Sigmoid colon (tissue), 7 donors: ENCODE results near the gene GNG14. TPM values are rescaled to one million over a fixed set of nuclear protein-coding genes. Genes with fewer than 3 reads are reported as not detected.

ENCODE experiments used
- DNase-seq: peaks from one replicate; pipeline ENCODE4 v3.0.0-alpha.2; 2019
- H3K27ac ChIP-seq, 4 donors: fragments of 200-600 bp; sonication (generic); one replicate each; pipeline ENCODE4 v1.5.1; 2016 to 2019; ENCODE audit warnings: mild to moderate bottlenecking in 1 of 4
- H3K27me3 ChIP-seq, 3 donors: fragments of 200-600 bp; sonication (generic); one replicate each; pipeline ENCODE4 v1.5.1; 2019; ENCODE audit warnings: mild to moderate bottlenecking in 1 of 3
- H3K36me3 ChIP-seq, 4 donors: fragments of 200-600 bp; sonication (generic); one replicate each; pipeline ENCODE4 v1.5.1; 2016 to 2019
- H3K4me1 ChIP-seq, 4 donors: fragments of 200-600 bp; sonication (generic); one replicate each; pipeline ENCODE4 v1.5.1; 2017 to 2019
- H3K4me3 ChIP-seq, 4 donors: fragments of 200-600 bp; sonication (generic); one replicate each; pipeline ENCODE4 v1.5.1; 2017 to 2019; ENCODE audit warnings: mild to moderate bottlenecking in 2 of 4, moderate library complexity in 1 of 4
- H3K9me3 ChIP-seq, 4 donors: fragments of 200-600 bp in 3 of 4; sonication (generic) in 3 of 4; one replicate each; pipeline versions ENCODE4 v1.5.1 to v1.6.1; 2013 to 2019
- EP300 ChIP-seq, 4 donors: sonication (generic); formaldehyde crosslinking; IDR thresholded peaks; one replicate each; pipeline ENCODE4 v1.6.1; 2017; ENCODE audit warnings: antibody characterized with exemption in 4 of 4
- POLR2A ChIP-seq, 2 donors: fragments of 450-650 bp; IDR thresholded peaks; one replicate each; pipeline ENCODE4 v1.6.1; 2016; ENCODE audit warnings: antibody characterized with exemption in 2 of 2, mild to moderate bottlenecking in 2 of 2, moderate library complexity in 2 of 2
- POLR2AphosphoS5 ChIP-seq, 4 donors: sonication (generic); formaldehyde crosslinking; IDR thresholded peaks; one replicate each; pipeline ENCODE4 v1.6.1; 2017; ENCODE audit warnings: antibody characterized with exemption in 4 of 4
- WGBS, 2 donors: extraction: QIAGEN DNeasy Blood & Tissue Kit; methylation state at CpG; one replicate each; pipeline ENCODE4 v1.1.7; 2013; 5-methylcytosine and 5-hydroxymethylcytosine counted together
- intact Hi-C: fragments of 100-400 bp; cut with DNase I; formaldehyde crosslinking; loops from one replicate; pipeline ENCODE4 v1.15.1; 2023
- polyA plus RNA-seq, 3 donors: library from polyadenylated mRNA; stranded (reverse); fragments of 200-250 nt; gene quantifications; one replicate each; pipeline ENCODE4 v1.2.3, GENCODE V29; 2013
- total RNA-seq, 4 donors: library from RNA; depleted of rRNA; stranded (reverse); fragments of >200 nt; gene quantifications; one replicate each; pipeline ENCODE4 v1.1.0, GENCODE V29; 2016
- TF ChIP-seq, protein P1 (sequence below), 4 experiments: fragments of 450-650 bp in 3 of 4; fragments of 200-600 bp in 1 of 4; IDR thresholded peaks; one replicate each; pipeline ENCODE4 v1.5.1; 2016 to 2019; ENCODE audit warnings: antibody characterized with exemption in 4 of 4, mild to moderate bottlenecking in 3 of 4, moderate library complexity in 2 of 4
- donor health status: healthy with polysubstance abuse.
- donor health status: Bipolar disorder and iron deficiency.
- donor health status: healthy.

GNG14 gene
- total and polyA plus RNA-seq, 7 donors = not detected

DNA sequence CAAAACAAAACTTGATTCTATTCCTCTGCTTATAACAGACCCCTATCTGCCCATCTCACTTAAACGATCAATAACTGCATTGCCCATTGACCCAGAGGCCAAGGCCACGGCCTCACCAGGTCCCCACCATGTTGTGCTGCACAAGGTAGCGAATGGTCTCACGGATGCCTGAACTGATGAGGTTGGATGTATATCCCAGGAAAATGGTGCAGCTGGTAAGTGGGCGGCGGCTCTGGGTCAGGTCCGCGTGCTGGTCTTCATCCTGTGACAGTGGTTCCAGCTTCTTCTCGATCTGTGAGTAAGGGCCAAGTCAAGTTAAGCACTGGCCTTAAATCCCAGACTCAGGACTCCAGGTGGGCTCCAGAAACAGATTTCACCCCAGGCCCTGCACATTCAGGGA is 7.8 kb upstream of the GNG14 start:
- no peak overlapping the region for H3K4me3 ChIP-seq
- no peaks in the 10 kb centered on the region for H3K27me3 ChIP-seq
- no peaks in the 10 kb centered on the region for H3K9me3 ChIP-seq
- H3K4me1 ChIP-seq = peaks cover 0 to 27% (median 17%) of the 10 kb centered on the region in 4 donors
- no peak for DNase-seq
- no peak overlapping the region for H3K27ac ChIP-seq
- TF ChIP-seq EP300 (IDR thresholded peaks at IDR 0.05) (no peak), POLR2A (IDR thresholded peaks at IDR 0.05) (no peak), POLR2AphosphoS5 (IDR thresholded peaks at IDR 0.05) (no peak)
- TF ChIP-seq, protein P1, sequence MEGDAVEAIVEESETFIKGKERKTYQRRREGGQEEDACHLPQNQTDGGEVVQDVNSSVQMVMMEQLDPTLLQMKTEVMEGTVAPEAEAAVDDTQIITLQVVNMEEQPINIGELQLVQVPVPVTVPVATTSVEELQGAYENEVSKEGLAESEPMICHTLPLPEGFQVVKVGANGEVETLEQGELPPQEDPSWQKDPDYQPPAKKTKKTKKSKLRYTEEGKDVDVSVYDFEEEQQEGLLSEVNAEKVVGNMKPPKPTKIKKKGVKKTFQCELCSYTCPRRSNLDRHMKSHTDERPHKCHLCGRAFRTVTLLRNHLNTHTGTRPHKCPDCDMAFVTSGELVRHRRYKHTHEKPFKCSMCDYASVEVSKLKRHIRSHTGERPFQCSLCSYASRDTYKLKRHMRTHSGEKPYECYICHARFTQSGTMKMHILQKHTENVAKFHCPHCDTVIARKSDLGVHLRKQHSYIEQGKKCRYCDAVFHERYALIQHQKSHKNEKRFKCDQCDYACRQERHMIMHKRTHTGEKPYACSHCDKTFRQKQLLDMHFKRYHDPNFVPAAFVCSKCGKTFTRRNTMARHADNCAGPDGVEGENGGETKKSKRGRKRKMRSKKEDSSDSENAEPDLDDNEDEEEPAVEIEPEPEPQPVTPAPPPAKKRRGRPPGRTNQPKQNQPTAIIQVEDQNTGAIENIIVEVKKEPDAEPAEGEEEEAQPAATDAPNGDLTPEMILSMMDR (IDR thresholded peaks at IDR 0.05) = no peak
- H3K36me3 ChIP-seq = peaks cover 28 to 51% (median 37%) of the 10 kb centered on the region in 4 donors
- intact Hi-C loops = loop anchor here (2.0 kb wide), 1 partner anchor 43 kb away; the partner anchor contains the start of gene TNPO2
- 94 to 95% methylated on average over 9 of the region's 9 CpGs for WGBS, 2 donors

DNA sequence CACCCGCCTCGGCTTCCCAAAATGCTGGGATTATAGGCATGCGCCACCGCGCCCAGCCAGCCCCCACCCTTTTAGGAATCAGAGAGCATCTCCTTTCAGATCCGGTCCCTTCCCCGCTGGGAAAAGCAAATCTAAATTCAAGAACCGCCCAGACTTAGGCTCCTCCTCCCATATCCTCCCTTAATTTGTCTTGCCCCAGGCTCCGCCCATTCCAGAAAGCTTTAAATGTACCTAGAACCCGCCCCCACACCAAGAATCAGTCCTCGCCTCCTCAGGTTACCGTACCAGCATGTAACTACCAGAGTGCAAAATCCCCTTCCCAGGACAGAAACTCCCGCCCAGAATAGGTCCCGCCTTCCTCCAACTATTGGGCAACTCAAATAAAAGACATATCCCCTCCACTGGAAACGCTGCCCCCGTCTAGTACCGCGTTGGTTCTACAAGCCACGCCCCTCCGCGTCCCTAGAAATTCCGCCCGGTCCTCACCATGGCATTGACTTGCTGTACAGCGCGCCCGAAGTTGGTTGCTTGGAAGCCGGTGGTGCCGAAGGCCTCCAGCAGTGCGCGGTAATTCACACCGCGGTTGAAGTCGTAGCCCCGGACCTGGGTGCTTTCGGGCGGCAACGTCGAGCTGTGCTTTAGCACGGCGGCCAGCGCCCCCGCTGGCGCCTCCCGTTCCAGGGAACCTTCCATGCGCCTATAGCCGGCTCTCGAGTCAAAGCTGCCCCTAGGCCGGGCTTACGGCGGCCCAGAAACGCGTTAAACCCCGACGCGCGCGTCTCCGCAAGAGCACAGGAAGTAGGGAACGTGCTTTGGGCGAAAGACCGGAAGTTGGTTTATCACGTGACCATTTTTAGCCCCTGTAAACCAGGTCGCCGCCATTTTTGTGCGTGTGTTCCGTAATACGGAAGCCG is 6.5 kb upstream of the GNG14 start, which contains the start of gene DHPS:
Gene DHPS (minus strand): TSS at position 807 of the 914 bp plus-strand sequence. CDS start 114 bp downstream, at position 693.
- TF ChIP-seq POLR2A (IDR thresholded peaks at IDR 0.05) (peak; percentile 8 to 39), EP300 (IDR thresholded peaks at IDR 0.05) (peak in 1 of 4 donors; percentile 70), POLR2AphosphoS5 (IDR thresholded peaks at IDR 0.05) (peak; percentile 73 to 84 (median 79))
- TF ChIP-seq, protein P1 (IDR thresholded peaks at IDR 0.05) = no peak
- Histone ChIP-seq H3K9me3 (no peaks in the 10 kb centered on the region), H3K4me3 (peak within 1 kb of the TSS; percentile 96 to 99 (median 98)), H3K27ac (peak within 1 kb of the TSS; percentile 97 to 100 (median 100)), H3K4me1 (peaks cover 0 to 23% (median 16%) of the 10 kb centered on the region in 4 donors), H3K36me3 (peaks cover 22 to 38% (median 27%) of the 10 kb centered on the region in 4 donors), H3K27me3 (no peaks in the 10 kb centered on the region)
- intact Hi-C loops = loop anchor here (2.0 kb wide), 1 partner anchor 41 kb away; the partner anchor contains the start of gene TNPO2
- peak; percentile 97 for DNase-seq
- WGBS, 2 donors = 0% methylated on average over 68 of the region's 68 CpGs

DNA sequence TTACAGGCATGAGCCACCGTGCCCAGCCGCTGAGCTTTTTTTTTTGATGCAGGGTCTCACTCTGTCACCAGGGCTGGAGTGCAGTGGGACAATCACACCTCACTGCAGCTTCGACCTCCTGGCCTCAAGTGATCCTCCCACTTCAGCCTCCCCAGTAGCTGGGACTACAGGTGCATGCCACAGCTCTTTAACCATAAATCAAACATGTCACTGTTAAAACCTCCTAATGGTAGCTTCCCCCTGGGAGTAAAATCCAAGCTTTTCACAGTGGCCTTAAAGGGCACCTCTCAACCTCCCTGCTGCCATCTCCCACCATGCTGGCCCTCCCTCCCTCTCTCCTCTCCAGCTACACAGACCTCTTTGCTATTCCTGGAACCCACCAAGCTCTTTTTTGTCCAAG is 2.0 kb upstream of the GNG14 start:
- H3K27ac ChIP-seq = no peak overlapping the region
- H3K4me3 ChIP-seq = no peak overlapping the region
- H3K36me3 ChIP-seq = no peaks in the 10 kb centered on the region
- H3K9me3 ChIP-seq = no peaks in the 10 kb centered on the region
- H3K4me1 ChIP-seq = peaks cover 0 to 8% (median 3%) of the 10 kb centered on the region in 4 donors
- TF ChIP-seq, protein P1 (IDR thresholded peaks at IDR 0.05) = no peak
- TF ChIP-seq POLR2AphosphoS5 (IDR thresholded peaks at IDR 0.05) (no peak), EP300 (IDR thresholded peaks at IDR 0.05) (no peak), POLR2A (IDR thresholded peaks at IDR 0.05) (no peak)
- no peak for DNase-seq
- intact Hi-C loops = no loop called here
- WGBS, 2 donors = 86 to 90% methylated on average over 3 of the region's 3 CpGs
- H3K27me3 ChIP-seq = no peaks in the 10 kb centered on the region

DNA sequence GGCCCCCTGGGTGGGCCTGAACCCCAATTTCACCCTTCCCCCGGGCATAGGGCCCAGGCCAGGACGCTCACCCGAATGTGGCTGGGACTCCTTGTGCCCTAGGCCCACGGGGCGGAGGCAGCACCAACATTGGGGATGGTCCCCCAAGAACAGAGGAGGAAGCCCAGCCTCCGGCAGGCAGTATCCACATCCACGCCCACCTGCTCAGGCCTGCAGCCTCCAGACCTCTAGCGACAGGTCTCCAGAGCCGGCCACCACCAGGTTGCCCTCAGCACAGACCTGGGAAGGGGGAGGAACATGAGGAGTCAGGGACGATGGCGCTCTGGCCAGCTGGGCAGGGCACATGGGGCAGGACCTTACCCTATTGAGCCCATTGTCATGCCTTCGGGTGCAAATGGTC is 1.2 kb downstream of the GNG14 start:
- intact Hi-C loops = no loop called here
- no peak for TF ChIP-seq EP300 (IDR thresholded peaks at IDR 0.05)
- TF ChIP-seq, protein P1 (IDR thresholded peaks at IDR 0.05) = no peak
- TF ChIP-seq POLR2A (IDR thresholded peaks at IDR 0.05) = no peak
- TF ChIP-seq POLR2AphosphoS5 (IDR thresholded peaks at IDR 0.05) = no peak
- 91 to 92% methylated on average over 12 of the region's 12 CpGs for WGBS, 2 donors

More for the DNA sequence above, 1.2 kb downstream of the GNG14 start:
- Histone ChIP-seq H3K9me3 (no peaks in the 10 kb centered on the region), H3K4me3 (no peak overlapping the region), H3K27ac (no peak overlapping the region), H3K27me3 (no peaks in the 10 kb centered on the region), H3K4me1 (no peaks in the 10 kb centered on the region), H3K36me3 (no peaks in the 10 kb centered on the region)
- DNase-seq = no peak
